HG03565 (cell line): ENCODE measurements around the gene GRIA2.
"Not testable (repeated sequence)": the region's sequence is repeated elsewhere in the genome, so short reads cannot be mapped to it uniquely, and the experiment has no call there.

Experiments used
- ATAC-seq: cut with Tn5 transposase; IDR thresholded peaks from one replicate; pipeline ENCODE4 v1.9.1; 2021; ENCODE audit warnings: mild to moderate bottlenecking, moderate library complexity; ENCODE audit not compliant: unreplicated experiment

The GRIA2 gene

DNA sequence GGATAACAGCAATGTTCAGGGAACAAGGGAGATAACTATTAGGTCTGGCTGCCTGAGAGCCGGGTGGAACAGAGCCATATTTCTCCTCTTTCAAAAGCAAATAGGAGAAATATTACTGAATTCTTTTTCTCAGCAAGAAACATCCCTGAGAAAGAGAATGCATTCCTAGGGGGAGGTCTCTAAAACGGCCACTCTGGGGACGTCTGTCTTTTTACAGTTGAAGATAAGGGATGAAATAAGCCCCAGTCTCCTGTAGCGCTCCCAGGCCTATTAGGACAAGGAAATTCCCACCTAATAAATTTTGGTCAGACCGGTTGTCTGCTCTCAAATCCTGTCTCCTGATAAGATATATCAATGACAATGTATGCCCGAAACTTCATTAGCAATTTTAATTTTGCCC is 37.6 kb downstream of the GRIA2 start:
- ATAC-seq = not testable (repeated sequence)

DNA sequence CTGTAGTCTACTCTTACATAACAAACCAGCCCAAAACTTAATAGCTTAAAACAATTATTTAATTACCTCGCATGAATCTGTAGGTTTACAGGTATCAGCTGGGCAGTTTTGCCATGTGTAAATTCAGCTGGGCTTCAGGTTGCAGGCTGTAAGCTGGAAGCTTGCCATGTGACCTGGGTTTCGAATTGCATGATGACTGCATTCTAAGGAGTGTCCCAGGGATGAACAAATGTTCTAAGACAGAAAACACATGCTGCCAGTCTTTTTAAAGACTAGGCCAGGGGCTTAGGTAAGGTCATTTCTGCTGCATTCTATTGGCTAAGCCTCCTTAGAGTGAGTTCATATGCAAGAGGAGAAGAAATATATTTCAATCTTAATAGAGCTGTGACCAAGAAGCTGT is 44.8 kb downstream of the GRIA2 start:
- no peak for ATAC-seq

DNA sequence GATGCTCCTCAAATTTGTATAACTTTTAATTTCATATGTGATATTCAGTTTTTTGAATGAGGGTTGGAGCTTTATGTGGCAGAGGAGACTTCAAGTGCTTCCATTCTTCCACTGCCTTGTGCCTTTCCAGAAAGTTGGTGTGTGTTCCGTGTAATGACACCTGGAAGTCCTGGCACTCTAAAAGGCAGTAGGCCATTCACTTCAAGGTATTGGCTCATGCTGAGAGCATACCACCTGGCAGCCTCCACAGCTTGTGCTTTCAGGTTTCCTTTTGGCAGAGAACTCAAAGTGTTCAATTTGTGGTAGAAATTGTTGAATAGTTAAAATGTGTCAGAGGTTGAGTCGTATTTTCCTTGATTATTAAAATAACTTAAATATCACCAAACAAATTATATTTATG is 49.6 kb downstream of the GRIA2 start:
- ATAC-seq = no peak

DNA sequence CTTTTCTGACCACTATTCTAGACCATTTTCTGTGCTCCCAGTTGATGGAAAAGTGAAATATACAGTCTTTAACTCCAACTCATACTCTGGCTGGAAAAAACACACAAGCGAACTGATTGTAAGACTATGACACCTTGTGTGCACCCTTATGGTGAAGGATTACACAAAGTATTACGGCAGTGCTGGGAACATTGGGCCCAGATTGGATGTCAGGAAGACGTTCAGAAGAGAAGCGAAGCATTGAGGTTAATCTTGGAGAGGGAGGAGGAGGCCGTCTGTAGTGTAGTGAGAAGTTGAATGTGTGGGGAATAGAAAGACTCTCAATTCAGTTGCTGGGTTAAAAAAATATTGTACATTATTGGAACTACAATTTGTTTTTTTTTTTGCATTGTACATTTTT is 50.0 kb downstream of the GRIA2 start:
- ATAC-seq = no peak

DNA sequence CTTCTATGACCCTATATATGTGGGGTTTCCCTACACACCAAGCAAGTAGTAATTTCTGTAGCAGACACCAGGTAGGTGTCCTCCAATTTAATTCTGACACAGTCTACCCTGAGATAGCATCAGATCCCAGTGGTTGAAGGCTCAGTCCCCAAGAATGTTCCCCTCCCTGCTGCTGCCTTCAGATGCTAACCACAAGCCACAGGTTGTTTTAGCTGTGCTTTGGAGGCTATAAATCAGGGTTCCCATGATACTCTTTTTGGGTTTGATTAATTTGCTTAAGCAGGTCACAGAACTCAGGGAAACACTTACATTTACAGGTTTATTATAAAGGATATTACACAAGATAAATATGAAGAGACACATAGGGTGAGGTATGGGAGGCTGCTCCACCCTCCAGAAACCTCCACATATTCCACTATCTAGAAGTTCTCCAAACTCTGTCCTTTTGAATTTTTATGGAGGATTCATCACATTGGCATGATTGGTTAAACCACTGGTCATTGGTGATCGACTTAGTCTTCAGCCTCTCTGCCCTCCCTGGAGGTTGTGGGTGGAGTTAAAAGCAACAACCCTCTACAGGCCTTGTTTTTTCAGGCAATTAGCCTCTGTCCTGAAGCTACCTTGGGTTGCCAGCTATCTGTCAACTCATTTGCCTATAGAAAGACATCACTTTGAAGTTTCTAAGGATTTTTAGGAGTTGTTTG is 50.8 kb downstream of the GRIA2 start:
- no peak for ATAC-seq

DNA sequence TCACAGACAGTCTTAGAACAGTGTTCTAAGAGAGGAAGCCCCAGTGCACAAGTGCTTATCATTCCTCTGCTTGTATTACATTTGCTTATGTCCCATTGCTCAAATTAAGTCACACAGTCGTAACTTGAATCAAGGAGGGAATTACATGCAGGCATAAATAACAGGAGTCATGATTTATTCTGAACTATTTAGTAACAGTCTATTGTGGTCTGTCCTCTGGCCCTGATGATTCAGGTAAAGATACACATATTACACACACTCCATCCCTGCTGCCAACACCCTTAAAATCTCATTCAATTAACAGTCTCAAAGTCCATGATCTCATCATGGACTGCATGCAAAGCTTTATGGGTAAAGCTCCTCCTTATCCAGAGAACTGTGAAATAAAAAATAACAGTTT is 60.1 kb downstream of the GRIA2 start:
- ATAC-seq = no peak

DNA sequence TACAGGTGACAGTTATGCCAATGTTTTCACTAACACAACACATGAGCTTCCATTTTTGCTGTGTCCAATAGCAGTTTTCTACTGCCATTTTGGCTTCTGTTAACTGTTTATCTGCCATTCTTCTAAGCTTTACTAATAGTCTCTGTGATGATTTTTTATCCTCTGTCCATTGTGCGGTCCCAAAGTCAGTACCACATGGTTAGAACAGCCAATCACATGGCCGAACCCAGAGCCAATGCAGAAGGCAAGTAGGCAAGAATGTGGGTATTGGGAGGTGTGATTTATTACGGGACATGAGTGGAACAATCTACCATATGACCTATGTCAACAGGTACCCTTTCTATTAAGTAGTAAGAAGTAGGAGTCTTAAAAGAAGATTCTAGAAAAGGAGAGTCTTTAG is 61.5 kb downstream of the GRIA2 start:
- no peak for ATAC-seq

DNA sequence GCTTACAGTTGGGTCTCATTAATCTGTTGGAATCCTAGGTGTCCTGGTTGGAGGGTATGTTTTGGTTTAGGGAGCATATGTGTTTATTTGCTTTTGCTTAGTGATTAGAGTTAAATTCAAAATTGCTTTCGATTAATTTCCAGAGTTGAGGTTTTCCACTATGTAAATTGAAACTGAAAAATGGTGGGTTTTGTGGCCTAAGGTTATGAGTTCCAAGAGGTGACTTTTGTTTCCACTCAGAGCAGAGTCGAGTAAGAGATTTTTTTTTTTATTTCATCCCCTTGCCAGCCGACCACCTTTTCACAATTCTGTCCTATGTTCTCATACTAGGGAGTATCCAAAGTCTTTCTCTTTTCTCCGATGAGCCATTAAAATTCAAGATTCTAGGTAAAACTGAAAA is 66.9 kb downstream of the GRIA2 start:
- ATAC-seq = no peak

DNA sequence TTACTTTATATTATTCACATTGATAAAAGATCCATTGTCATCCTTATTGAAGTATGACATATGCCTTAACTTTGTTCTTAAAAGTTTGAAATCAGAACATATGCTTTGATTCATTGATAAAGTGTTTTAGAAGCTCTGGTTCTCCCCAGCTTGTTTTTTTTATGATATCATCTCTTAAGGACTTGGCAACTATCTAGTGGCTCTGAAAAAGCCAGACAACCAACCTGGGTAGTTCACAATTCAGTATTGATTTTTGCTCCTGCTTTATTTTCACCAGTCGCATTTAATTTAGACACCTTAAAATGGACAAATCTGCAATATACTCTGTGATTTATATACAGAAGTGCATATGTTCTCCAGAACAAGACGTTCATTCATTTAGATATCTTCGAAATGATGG is 70.1 kb downstream of the GRIA2 start:
- ATAC-seq = no peak

DNA sequence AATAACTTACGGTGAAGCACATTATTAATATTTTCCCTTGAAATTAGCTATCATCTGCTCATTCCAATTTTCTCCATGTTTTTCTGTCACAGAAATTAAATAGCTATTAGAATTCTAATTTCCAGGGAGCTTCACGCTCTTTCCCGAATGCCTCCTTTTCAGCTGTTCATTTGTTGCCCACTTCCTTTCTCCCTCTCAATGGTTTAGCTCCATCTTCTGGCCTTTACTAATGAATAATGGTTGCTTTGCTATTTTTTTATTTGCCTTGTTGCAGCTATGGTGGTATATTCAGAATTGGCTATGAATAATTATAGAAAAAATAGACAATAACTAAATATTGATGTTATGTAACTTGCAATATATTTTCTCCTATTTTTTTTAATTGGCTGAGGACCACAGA is 70.5 kb downstream of the GRIA2 start:
- no peak for ATAC-seq

DNA sequence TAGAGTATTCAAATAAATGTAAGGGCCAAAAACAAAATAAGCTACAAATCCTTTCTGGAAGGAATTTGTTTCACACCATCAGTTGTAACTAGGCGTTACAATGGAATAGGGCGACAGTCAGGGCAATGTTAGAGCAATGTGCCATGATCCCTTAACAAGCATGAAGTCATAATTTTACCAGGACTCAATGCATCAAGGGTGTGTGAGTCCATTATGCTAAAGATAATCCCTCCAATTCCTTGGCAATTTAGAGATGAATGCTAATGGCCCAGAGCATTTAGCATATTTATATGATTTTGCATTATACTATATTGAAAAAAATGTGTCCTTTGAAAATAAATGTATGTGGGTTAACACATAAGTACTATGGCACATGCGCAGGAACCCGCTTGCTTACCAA is 73.1 kb downstream of the GRIA2 start:
- ATAC-seq = no peak

DNA sequence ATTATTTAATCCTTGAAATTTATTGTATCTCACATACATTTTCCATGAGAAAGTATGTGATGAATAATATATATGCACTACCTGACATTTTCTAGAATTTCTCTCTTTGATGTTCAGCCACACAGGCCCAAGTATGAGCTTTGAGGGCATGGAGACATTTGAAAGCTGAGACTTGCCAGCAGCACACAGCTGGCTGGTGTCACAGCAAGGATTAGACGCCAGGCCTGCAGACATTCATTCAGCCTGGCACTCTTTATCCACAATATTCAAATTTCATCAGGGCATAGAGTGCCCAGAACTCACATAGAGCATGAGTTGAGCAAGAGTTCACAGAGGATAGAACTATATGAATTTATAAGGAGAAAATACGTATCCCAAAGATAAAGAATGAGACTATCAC is 74.0 kb downstream of the GRIA2 start:
- ATAC-seq = no peak

DNA sequence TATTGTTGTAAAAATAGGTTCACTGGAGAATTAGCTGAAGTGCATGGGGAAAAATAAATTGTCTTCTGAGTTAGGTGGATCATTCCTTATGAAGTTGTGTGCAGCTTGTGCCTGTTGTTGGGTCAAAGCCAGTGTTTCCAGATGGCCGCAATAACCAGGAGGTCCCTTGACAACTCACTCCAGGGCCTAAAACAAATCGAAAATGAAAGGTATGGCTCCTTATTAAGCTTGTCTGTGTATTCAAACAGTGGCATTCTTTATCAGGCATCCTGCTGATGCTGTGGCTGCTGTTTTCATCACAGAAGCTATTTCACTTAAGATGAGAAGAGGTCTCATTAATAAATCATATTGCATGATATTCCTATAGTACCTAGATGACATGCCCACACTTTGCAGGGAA is 80.2 kb downstream of the GRIA2 start:
- ATAC-seq = no peak

DNA sequence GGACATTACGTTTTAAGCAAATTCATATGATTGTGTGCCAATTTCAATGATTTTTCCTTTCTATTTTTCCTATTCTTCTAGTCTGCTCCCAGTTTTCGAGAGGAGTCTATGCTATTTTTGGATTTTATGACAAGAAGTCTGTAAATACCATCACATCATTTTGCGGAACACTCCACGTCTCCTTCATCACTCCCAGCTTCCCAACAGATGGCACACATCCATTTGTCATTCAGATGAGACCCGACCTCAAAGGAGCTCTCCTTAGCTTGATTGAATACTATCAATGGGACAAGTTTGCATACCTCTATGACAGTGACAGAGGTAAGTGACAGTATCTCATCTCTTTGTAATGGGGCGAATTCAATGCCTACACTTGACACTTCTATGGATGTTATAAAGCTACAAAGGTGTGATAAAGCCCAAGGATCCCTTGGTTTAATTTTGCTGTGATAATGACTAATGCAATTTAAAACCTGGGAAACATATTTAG is 83.0 kb downstream of the GRIA2 start:
- ATAC-seq = no peak

DNA sequence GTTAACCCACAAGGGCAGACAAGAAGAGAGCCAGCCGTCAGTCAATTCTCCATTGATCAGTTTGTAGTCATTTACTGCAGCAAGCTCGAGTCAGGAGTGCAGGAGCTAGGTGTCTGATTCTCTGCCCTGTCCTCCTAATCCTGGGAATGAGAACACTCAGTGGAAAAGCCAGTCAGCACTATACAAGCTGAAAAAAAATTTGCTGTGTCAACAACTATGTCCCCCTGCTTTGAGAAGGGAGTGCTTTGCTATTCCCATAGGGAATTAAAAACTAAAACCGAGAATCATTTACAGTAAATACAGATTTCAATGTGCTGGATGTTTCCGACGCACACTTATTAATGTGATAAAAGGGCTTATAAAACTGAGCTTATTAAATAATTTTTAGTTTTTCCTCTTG is 84.2 kb downstream of the GRIA2 start:
- ATAC-seq = no peak

DNA sequence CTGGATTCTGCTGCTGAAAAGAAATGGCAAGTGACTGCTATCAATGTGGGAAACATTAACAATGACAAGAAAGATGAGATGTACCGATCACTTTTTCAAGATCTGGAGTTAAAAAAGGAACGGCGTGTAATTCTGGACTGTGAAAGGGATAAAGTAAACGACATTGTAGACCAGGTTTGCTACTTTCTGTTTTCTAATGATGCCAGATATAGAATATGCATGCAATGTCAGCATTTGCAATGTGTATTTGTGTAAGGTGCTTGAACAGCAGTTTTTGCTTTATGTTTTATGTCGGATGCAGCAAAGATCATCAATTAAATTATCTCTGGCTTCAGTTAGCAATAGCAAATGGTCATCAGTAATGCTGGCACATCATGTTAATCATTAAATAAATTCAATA is 92.2 kb downstream of the GRIA2 start:
- no peak for ATAC-seq

DNA sequence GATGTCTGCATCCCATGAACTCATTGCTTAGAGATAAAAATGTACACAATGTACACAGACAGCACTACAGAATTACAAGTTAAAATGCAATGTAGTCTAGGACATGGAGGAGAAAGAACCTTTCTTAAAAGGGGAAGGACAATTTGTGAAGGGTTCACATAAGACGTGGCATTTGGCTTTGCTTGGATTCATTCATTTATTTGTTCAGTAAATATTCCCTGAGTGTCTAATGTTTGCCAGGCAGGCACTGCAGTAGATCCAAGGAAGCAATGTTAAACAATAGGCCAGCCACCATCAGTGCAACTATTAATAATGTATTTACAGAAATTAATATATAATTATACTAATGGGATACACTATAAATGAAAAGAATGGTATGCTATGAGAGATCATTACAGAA is 94.4 kb downstream of the GRIA2 start:
- ATAC-seq = no peak

DNA sequence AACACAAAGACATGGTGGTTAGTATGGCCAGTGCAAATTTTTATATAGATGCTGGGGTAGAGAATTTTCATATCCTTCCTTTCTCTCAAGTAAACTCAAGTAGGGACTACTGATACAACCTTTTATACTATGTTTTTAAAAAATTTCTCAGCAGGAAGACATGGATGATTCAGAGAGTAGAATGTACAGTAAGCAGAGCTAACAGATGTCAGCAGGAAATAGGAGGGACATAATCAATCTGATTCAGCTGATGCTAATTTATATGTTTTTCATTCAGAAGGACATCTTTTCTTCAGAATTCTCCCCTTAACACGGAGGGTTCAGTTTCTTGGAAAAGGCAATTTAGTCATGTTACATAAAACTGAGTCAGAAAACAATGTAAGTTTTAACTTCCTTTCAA is 95.4 kb downstream of the GRIA2 start:
- no peak for ATAC-seq

DNA sequence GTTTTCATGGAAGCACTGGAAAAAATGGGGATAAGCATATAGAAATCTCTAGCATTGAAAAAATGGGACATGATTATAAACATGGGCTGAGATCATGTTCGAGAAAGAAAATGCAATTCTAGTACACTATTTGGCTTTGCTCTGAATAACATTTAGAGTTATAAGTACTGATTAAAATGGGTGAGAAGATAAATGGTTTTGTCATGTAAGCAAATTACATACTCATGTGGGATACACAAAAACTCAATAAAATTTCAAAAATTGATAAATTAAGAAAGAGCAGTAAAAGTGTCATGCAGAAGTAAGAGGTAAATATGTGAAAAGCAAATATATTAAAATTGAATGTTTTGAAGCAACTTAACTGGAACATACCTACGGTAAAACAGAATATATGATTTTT is 99.6 kb downstream of the GRIA2 start:
- no peak for ATAC-seq

DNA sequence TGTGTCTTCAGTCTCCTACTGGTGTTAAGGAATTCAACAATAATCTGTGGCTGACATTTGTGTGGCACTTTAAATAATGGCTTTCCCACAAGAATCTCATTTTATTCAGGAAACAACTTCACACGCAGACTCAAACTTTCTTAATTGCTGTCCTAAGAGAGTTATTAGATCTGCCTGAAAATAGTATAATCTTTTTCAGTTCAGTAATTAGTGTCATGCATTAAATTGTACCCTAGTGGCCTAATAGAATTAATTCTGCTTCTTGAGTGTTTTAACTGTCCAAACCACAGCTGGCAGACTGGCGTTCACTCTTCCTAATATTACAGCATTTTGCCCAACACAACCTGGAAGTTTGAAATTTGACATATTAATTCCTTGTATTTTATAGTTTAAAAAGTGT is 107.1 kb downstream of the GRIA2 start:
- ATAC-seq = no peak

DNA sequence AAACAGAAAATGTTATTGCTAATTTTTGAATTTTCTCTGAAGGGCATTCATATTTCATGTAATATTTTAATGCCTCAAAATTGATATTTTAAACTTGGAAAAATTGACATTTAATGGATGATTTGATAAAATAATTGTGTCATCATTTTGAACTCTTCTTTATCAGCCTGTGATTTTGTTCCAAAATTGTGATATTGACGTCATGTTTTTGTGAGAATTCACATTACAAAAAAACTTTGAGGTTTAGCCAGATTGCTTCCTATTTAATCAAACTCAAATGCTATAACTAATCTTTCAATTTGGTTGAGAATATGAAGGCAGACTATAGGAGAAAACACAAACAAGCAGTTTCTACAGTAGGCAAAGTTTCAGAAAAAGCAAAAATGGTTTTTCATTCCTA is 137.4 kb downstream of the GRIA2 start:
- ATAC-seq = no peak

DNA sequence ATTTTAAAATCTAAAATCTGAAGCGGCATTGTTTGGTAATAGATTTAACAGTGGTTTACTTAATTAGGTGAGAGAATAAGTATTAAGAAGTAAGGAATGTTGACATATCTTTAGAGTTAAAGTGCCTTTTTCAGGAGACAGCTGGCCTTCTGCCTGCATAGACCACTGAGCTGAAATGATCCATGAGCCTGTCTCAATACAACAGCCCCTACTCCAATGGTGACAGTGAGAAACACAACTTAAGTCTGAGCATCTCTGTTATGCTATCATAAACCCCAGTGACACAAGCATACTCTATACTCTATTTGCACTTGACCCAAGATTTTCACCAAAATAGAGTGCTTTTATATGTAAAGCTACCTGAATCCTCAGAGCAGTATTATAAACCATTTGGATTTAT is 137.9 kb downstream of the GRIA2 start:
- no peak for ATAC-seq

DNA sequence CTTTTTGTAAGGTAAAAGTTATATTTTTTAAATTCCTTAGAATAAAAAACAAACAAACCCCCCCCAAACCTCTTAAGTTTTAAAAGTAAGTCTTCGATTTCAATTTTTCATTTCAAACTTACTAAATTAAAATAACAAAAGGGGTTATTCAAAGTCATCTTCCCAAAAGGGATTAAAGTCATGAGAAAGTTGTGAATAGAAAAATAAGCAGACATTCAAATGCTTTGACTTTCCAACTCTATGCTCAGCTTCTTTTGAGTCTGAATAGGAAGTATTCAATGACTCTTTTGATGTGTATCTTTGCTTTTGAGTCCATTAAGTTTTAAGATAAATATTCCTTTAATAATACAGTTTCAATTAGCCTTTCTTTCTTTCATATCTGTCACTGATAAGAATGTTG is 138.3 kb downstream of the GRIA2 start:
- no peak for ATAC-seq
